ENCODE data around the gene NAGPA. TPM values are rescaled to one million over a fixed set of nuclear protein-coding genes. Genes with fewer than 3 reads are reported as not detected.
"Not testable (repeated sequence)": the region's sequence is repeated elsewhere in the genome, so short reads cannot be mapped to it uniquely, and the experiment has no call there.

The NAGPA gene, protein sequence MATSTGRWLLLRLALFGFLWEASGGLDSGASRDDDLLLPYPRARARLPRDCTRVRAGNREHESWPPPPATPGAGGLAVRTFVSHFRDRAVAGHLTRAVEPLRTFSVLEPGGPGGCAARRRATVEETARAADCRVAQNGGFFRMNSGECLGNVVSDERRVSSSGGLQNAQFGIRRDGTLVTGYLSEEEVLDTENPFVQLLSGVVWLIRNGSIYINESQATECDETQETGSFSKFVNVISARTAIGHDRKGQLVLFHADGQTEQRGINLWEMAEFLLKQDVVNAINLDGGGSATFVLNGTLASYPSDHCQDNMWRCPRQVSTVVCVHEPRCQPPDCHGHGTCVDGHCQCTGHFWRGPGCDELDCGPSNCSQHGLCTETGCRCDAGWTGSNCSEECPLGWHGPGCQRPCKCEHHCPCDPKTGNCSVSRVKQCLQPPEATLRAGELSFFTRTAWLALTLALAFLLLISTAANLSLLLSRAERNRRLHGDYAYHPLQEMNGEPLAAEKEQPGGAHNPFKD
- total RNA-seq: 10 to 100 TPM; 18.6 to 23.5 (median 21.6) TPM

DNA sequence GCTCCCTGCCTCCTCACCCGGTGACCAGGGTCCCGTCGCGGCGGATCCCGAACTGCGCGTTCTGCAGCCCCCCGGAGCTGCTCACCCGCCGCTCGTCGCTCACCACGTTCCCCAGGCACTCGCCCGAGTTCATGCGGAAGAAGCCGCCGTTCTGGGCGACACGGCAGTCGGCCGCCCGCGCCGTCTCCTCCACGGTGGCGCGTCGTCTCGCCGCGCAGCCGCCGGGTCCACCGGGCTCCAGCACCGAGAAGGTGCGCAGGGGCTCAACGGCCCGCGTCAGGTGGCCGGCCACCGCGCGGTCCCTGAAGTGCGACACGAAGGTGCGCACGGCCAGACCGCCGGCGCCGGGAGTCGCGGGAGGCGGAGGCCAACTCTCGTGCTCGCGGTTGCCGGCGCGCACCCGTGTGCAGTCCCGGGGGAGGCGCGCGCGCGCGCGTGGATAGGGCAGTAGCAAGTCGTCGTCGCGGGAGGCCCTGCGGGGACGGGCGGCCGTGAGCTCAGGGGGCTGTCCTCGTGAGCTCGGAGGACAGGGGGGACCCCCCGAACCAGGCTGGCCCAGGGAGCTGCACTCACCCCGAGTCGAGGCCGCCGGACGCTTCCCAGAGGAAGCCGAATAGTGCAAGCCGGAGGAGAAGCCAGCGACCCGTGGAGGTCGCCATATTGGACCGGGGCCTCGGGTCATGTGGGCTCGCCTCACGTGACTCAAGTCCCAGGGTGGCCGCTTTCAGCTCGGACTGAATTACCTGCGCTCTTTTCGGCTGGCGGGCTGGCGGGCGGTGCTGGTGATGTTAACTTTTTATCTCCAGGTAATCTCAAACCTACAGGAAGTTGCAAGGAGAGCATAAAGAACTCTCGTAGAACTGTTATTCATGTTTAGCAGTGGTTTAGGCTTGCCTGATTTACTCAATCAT lies at the start of gene NAGPA:
TSS of gene NAGPA (minus strand) at position 680 of the 911 bp plus-strand sequence. CDS start at position 659, 21 bp downstream.
- ATAC-seq (peak; percentile 95 to 96), DNase-seq (peak; percentile 73)
- Mint-ChIP-seq H3K36me3 (ENCODE audit: insufficient read depth) (peaks cover 2% of the 10 kb centered on the region), H3K4me1 (ENCODE audit: low read depth) (peaks cover 18% of the 10 kb centered on the region), H3K9me3 (no peaks in the 10 kb centered on the region), H3K4me3 (peak within 1 kb of the TSS; percentile 84), H3K27me3 (ENCODE audit: low read depth) (no peaks in the 10 kb centered on the region)

DNA sequence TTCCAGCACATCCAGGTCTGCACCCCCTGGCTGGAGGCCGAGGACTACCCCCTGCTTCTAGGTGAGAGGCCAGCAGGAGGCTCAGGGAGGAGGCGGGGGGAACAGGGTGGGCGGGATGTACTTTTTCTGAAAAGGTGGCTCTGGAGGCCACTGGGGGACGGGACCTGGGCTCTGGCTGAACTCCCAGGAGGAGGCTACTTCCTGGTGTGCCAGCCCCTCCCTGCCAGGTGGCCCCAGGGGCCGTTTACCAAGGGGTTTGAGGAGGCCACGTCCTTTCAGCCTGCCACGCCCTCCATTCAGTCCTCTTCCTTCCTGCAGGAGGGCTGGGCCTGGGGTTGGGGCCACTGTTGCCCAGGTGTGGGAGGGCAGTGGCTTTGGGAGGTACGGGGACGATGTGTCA lies 47.3 kb upstream of the NAGPA start:
- ATAC-seq, H3K4me3 Mint-ChIP-seq, H3K9me3 Mint-ChIP-seq: not testable (repeated sequence)

DNA sequence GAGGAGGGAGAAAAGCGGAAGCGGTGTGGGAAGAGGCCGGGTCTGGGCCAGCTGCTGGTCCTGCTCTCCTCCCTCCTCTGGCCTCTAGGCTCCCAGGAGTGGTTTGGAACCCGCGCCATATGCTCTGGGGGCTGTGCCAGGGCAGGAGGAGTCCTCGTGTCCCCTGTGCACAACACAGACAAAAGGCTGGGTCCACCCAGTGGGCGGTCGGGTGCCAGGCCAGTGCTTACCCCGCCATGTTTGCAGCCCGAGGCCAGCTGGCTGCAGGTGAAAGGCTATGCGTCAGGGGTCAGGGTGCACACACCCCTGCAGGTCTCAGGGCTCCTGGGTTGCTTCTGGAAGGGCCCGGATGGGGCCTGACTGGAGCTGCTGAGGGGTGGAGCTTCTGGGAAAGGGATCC lies 46.7 kb upstream of the NAGPA start:
- H3K36me3 Mint-ChIP-seq (ENCODE audit: insufficient read depth): peaks cover 33% of the 10 kb centered on the region
- H3K27me3 Mint-ChIP-seq (ENCODE audit: low read depth); DNase-seq; H3K4me3 Mint-ChIP-seq; ATAC-seq; H3K4me1 Mint-ChIP-seq (ENCODE audit: low read depth); H3K9me3 Mint-ChIP-seq: not testable (repeated sequence)

More for the DNA sequence above, 47.3 kb upstream of the NAGPA start:
- H3K27me3 Mint-ChIP-seq (ENCODE audit: low read depth); DNase-seq; H3K4me1 Mint-ChIP-seq (ENCODE audit: low read depth): not testable (repeated sequence)
- H3K36me3 Mint-ChIP-seq (ENCODE audit: insufficient read depth): peaks cover 29% of the 10 kb centered on the region

DNA sequence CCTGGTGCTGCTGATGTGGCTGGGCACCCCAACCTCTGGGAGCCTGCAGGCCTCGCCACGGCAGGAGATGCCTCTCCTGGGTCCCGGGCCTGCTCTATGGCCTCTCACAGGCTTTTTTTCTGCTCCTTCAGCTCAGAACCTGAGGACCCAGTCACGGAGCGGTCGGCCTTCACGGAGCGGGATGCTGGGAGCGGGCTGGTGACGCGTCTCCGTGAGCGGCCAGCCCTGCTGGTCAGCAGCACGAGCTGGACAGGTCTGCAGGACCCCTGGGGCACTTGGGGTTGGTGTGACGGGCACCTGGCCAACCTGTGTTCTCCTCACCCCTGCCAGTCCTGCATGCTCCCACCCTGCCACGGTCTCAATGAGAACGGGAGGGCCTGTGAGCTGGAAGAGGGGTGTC lies 44.9 kb upstream of the NAGPA start:
- Mint-ChIP-seq H3K9me3 (no peaks in the 10 kb centered on the region), H3K4me3 (no peak overlapping the region), H3K27me3 (ENCODE audit: low read depth) (no peaks in the 10 kb centered on the region), H3K4me1 (ENCODE audit: low read depth) (peaks cover 5% of the 10 kb centered on the region), H3K36me3 (ENCODE audit: insufficient read depth) (peaks cover 25% of the 10 kb centered on the region)
- no peak for ATAC-seq
- DNase-seq: no peak

DNA sequence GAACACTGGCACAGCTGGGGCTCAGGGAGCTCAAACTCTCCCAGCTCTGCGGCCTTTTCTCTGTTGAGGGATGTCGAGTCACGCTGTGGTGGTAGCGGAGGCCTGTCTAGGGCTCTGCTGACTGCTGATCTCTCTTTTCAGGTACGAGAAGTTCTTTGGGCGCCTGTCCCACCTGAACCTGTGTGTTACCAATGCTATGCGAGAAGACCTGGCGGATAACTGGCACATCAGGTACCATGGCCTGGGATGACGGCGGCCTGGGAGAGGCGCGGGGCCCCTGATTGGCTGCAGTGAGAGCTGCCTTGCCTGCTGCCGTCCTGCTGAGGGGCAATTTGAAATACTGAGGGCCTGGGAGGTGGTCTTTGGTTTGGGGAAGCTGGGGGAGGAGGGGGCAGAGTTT lies 43.6 kb upstream of the NAGPA start:
- H3K36me3 Mint-ChIP-seq (ENCODE audit: insufficient read depth): peaks cover 27% of the 10 kb centered on the region
- H3K9me3 Mint-ChIP-seq: no peaks in the 10 kb centered on the region
- peaks cover 16% of the 10 kb centered on the region for H3K4me1 Mint-ChIP-seq (ENCODE audit: low read depth)
- ATAC-seq: no peak
- DNase-seq: no peak
- no peaks in the 10 kb centered on the region for H3K27me3 Mint-ChIP-seq (ENCODE audit: low read depth)
- no peak overlapping the region for H3K4me3 Mint-ChIP-seq

DNA sequence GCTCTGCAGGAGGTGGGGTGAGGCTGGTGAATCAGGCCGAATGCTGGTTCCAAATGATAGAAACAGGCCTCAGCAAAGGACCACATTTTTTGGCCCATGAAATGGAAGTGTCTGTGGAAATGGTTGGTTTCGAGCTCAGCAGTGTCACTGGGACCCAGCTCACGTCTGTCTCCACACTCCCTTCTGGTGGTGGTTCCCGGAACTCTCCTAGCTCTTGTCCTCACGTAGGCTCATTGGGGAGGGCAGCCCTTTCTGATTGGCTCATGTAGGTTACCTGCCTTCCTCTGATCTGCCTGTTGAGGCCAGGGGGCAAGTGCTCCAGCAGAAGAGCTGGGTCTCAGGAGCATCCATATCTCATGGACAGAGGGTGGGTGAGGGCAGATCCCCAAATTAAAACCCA lies 41.9 kb upstream of the NAGPA start:
- Mint-ChIP-seq H3K36me3 (ENCODE audit: insufficient read depth) (peaks cover 25% of the 10 kb centered on the region), H3K4me3 (no peak overlapping the region), H3K9me3 (no peaks in the 10 kb centered on the region), H3K4me1 (ENCODE audit: low read depth) (peaks cover 25% of the 10 kb centered on the region), H3K27me3 (ENCODE audit: low read depth) (no peaks in the 10 kb centered on the region)
- DNase-seq: no peak
- no peak for ATAC-seq

DNA sequence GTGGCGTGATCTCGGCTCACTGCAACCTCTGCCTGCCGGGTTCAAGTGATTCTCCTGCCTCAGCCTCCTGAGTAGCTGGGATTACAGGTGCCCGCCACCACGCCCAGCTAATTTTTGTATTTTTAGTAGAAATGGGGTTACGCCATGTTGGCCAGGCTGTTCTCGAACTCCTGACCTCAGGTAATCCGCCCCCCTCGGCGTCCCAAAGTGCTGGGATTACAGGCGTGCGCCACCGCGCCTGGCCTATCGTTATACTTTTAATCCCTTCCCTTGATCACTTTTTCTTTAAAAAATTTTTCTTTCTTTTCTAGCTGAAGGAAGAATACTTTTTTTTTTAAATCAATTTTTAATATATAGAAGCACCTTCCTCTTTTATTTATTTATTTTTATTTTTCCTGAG lies 40.0 kb upstream of the NAGPA start:
- H3K9me3 Mint-ChIP-seq; DNase-seq; H3K27me3 Mint-ChIP-seq (ENCODE audit: low read depth); H3K4me3 Mint-ChIP-seq; ATAC-seq: not testable (repeated sequence)
- Mint-ChIP-seq H3K36me3 (ENCODE audit: insufficient read depth) (peaks cover 22% of the 10 kb centered on the region), H3K4me1 (ENCODE audit: low read depth) (peaks cover 25% of the 10 kb centered on the region)

DNA sequence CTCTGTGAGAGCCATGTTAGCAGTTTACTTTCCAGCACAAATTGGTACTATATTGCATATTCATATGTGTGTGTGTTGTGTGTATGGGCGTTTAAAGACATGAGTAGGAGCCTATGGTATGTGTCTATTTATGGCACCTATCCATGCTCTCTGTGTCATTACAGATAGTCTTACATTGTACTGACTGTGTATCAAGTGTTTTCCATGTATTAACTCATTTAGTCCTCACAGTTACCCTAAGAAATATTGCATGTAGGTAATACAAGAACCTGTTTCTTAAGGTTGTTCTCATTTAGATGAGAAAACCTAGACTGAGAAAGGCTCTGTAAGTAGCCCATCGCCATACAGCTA lies 39.5 kb upstream of the NAGPA start:
- H3K4me3 Mint-ChIP-seq: peak overlapping the region; percentile 90
- ATAC-seq: no peak
- H3K4me1 Mint-ChIP-seq (ENCODE audit: low read depth): peaks cover 25% of the 10 kb centered on the region
- H3K36me3 Mint-ChIP-seq (ENCODE audit: insufficient read depth): peaks cover 22% of the 10 kb centered on the region
- DNase-seq: no peak
- H3K27me3 Mint-ChIP-seq (ENCODE audit: low read depth): no peaks in the 10 kb centered on the region
- no peaks in the 10 kb centered on the region for H3K9me3 Mint-ChIP-seq

DNA sequence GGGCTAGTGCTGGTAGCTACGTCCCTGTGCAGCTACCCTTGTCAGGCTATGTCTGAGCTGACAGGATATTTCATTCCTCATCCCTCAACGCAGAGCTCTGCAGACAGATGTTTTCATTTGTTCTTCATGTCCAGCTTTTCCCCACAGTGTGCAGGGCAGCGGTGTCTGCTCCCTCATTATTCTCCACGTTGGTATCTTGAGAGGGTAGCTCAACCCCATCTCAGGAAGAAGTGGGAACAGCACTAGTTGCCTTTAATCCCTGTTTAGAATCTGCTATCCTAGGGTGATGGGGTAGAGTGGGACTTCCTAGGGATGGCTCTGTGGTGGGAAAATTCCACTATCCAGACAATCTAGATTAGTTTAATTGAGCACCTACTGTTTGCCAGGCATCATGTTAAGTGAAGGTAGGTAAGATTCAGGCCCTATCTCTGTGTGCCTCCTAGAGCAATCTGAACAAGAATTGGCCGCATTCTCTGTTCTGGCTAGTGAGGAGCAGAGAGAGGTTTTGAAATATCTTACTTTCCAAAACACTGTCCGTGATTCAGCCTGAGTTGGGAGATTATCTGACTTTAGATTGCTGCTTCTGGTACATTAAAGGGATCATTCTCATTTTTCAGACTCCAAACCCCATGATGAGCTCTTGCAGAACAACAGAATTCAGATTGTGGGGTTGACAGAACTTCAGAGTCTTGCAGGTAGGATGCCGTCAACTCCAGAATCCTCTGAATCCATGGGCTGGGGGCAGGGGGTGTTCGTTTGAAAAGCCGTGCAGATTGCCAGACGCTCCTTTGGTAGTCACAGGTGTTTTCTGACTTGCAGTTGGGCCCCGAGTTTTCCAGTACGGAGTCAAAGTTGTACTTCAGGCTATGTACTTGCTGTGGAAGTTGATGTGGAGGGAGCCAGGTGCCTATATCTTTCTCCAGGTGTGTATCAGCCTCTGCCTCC lies 38.9 kb upstream of the NAGPA start:
- Mint-ChIP-seq H3K27me3 (ENCODE audit: low read depth) (no peaks in the 10 kb centered on the region), H3K9me3 (no peaks in the 10 kb centered on the region), H3K4me3 (peak overlapping the region; percentile 90), H3K36me3 (ENCODE audit: insufficient read depth) (peaks cover 22% of the 10 kb centered on the region), H3K4me1 (ENCODE audit: low read depth) (peaks cover 25% of the 10 kb centered on the region)
- ATAC-seq: no peak
- DNase-seq: no peak

DNA sequence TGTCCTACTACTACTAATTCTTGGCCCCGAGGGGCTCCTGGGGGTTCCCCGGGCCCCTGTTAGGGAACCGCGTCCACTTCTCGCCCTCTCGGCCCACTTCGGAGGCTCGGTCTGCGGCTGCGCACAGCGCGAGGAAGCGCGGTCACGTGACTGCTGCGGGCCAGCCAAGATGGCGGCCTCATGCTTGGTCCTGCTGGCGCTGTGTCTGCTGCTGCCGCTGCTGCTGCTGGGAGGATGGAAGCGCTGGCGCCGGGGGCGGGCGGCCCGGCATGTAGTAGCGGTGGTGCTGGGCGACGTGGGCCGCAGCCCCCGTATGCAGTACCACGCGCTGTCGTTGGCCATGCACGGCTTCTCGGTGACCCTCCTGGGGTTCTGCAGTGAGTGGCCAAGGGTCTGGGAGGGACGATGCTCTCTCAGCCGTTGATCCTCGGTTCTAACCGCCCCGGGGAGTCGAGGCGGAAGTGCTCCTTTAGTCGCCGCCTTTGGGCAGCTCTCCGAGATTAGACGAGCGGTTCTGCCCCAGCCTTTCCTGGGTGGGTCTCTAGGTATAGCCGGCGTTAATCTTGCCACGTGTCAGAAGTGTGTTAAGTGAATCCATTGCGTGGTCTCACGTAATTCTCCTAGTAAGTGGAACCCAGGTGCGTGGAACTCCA lies 38.1 kb upstream of the NAGPA start, which contains the start of gene ALG1:
TSS of gene ALG1 (plus strand) at position 163 of the 653 bp plus-strand sequence. CDS start at position 170, 7 bp downstream.
- peak; percentile 86 for DNase-seq
- ATAC-seq: peak; percentile 92 to 94
- Mint-ChIP-seq H3K9me3 (no peaks in the 10 kb centered on the region), H3K27me3 (ENCODE audit: low read depth) (no peaks in the 10 kb centered on the region), H3K4me1 (ENCODE audit: low read depth) (peaks cover 25% of the 10 kb centered on the region), H3K36me3 (ENCODE audit: insufficient read depth) (peaks cover 19% of the 10 kb centered on the region), H3K4me3 (peak within 1 kb of the TSS; percentile 90)

DNA sequence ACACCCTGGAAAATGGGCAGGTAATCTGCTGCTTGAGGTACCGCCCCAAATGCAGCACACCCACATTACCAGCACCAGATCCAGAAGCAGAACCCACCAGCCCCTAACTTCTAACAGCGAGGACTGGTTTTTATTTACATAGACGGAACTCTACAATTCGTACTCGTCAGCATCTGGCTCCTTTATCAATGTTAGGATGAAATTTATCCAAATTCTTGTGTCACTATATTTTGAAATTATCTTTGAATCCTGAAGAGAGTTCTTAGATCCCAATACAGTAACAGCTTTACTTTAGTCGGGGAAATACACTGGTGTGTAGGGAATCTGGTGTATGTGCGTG lies 37.6 kb upstream of the NAGPA start:
- Mint-ChIP-seq H3K36me3 (ENCODE audit: insufficient read depth) (peaks cover 19% of the 10 kb centered on the region), H3K4me1 (ENCODE audit: low read depth) (peaks cover 25% of the 10 kb centered on the region), H3K9me3 (no peaks in the 10 kb centered on the region), H3K4me3 (peak overlapping the region; percentile 90), H3K27me3 (ENCODE audit: low read depth) (no peaks in the 10 kb centered on the region)
- no peak for ATAC-seq
- DNase-seq: no peak

DNA sequence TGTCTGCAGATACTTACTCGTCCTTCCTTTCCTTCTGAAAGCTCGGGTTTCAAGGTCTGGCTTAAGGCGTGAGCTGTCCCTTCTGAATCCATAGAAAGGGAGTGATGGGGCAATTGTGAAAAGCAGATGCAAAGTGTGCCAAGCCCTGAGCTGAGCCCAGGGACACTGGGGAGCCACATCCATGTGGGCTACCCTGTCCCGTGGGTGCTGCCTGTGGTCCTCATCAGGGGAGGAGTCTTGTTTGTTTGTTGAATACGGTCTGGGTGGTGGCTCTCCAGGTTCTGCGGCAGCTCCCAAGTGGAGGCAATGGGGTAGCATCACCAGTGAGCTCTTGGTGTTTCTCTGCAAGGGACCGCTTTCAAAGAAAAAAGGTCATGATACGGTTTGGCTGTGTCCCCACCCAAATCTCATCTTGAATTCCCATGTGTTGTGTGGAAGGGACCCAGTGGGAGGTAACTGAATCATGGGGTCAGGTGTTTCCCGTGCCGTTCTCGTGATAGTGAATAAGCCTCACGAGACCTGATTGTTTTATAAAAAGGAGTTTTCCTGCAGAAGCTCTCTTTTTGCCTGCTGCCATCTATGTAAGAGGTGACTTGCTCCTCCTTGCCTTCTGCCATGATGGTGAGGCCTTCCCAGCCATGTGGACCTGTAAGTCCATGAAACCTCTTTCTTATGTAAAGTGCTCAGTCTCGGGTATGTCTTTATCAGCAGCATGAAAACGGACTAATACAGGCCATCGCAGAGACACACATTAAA lies 36.9 kb upstream of the NAGPA start:
- Mint-ChIP-seq H3K4me1 (ENCODE audit: low read depth) (peaks cover 25% of the 10 kb centered on the region), H3K36me3 (ENCODE audit: insufficient read depth) (peaks cover 12% of the 10 kb centered on the region), H3K9me3 (no peaks in the 10 kb centered on the region), H3K4me3 (no peak overlapping the region), H3K27me3 (ENCODE audit: low read depth) (no peaks in the 10 kb centered on the region)
- DNase-seq (no peak), ATAC-seq (no peak)

DNA sequence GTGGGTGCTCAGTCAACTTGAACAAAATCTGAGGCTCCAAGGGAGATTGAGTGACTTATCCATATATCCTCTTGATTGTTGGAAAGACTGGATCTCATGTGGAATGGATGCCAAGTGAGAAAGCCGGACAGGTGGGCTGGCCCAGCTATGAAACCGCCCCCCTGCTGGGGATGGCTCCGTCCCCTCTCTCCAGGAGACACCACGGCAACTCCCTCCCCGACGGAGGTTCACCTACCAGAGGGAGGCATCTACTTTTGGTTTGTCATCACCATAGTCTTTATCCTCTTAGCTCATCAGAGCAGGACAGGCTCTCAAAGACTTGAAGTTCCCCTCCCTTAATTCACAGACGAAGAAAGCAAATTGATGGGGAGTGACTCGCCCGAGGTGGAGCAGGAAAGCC lies 36.1 kb upstream of the NAGPA start:
- Mint-ChIP-seq H3K27me3 (ENCODE audit: low read depth) (no peaks in the 10 kb centered on the region), H3K4me1 (ENCODE audit: low read depth) (peaks cover 24% of the 10 kb centered on the region)
- ATAC-seq: no peak

More for the DNA sequence above, 36.1 kb upstream of the NAGPA start:
- Mint-ChIP-seq H3K9me3 (no peaks in the 10 kb centered on the region), H3K4me3 (no peak overlapping the region), H3K36me3 (ENCODE audit: insufficient read depth) (peaks cover 7% of the 10 kb centered on the region)
- no peak for DNase-seq
